Measurements from ENCODE around the gene PACSIN1. TPM values are rescaled to one million over a fixed set of nuclear protein-coding genes. Genes with fewer than 3 reads are reported as not detected.

The PACSIN1 gene
- polyA plus RNA-seq, 1 donor (not counting 4 experiments of a cell fraction or from before 2014, with no cell fraction given), result not detected

GRCh38 chr6:34514112-34514511, 48.2 kb downstream of the PACSIN1 start:
- no peak overlapping the region for H3K9ac ChIP-seq (ENCODE audit: control insufficient read depth, extremely low read depth, insufficient read depth, low read length)
- no peak overlapping the region for H3K4me2 ChIP-seq (ENCODE audit: control insufficient read depth, extremely low read depth, insufficient read depth, low read depth, low read length)
- H3K4me1 ChIP-seq (ENCODE audit: control insufficient read depth, extremely low read depth, insufficient read depth, low read length), result no peaks in the 10 kb centered on the region
- no peak overlapping the region for H3K4me3 ChIP-seq (ENCODE audit: control insufficient read depth in 2 of 3, extremely low read depth in 1 of 3, insufficient read depth in 2 of 3, low read depth in 1 of 3, low read length in 3 of 3)
- H3K27ac ChIP-seq (ENCODE audit: control insufficient read depth, insufficient read depth, low read length), result no peak overlapping the region
- DNase-seq (ENCODE audit: low read depth, low spot score), result no peak
- FAIRE-seq, result no peak
- H3K9me3 ChIP-seq (ENCODE audit: control insufficient read depth, low read depth, low read length), result no peaks in the 10 kb centered on the region
- H3K9me1 ChIP-seq (ENCODE audit: control insufficient read depth, extremely low read depth, insufficient read depth, low read length), result no peaks in the 10 kb centered on the region
- TF ChIP-seq EZH2 (IDR thresholded peaks at IDR 0.05; ENCODE audit: low read length), result no peak
- no peak for TF ChIP-seq CTCF (optimal IDR thresholded peaks at IDR 0.05 in 1 of 3, IDR thresholded peaks at IDR 0.05 in 1 of 3, conservative IDR thresholded peaks at IDR 0.05 in 1 of 3; ENCODE audit: extremely low read depth in 1 of 3, insufficient read depth in 2 of 3, low read length in 3 of 3)
- no peaks in the 10 kb centered on the region for H3K36me3 ChIP-seq (ENCODE audit: control insufficient read depth in 2 of 2, extremely low read depth in 1 of 2, insufficient read depth in 2 of 2, low read length in 2 of 2)
- H4K20me1 ChIP-seq (ENCODE audit: control insufficient read depth, extremely low read depth, insufficient read depth, low read length), result no peaks in the 10 kb centered on the region
- no peaks in the 10 kb centered on the region for H3K79me2 ChIP-seq (ENCODE audit: control insufficient read depth, insufficient read depth, low read length)
- dilution Hi-C loops (cut with MboI; ENCODE audit: extremely low pct_ligation_motif_present, low sequenced_read_pairs), result no loop called here
- no peak overlapping the region for H2AFZ ChIP-seq (ENCODE audit: control insufficient read depth, low read length)
- peaks cover 30% of the 10 kb centered on the region for H3K27me3 ChIP-seq (ENCODE audit: control insufficient read depth, extremely low read depth, insufficient read depth, low read length)

GRCh38 chr6:34514593-34515472, 49.0 kb downstream of the PACSIN1 start:
- Histone ChIP-seq H4K20me1 (ENCODE audit: control insufficient read depth, extremely low read depth, insufficient read depth, low read length) (no peaks in the 10 kb centered on the region), H3K4me2 (ENCODE audit: control insufficient read depth, extremely low read depth, insufficient read depth, low read depth, low read length) (no peak overlapping the region), H3K27ac (ENCODE audit: control insufficient read depth, insufficient read depth, low read length) (no peak overlapping the region), H3K9me3 (ENCODE audit: control insufficient read depth, low read depth, low read length) (no peaks in the 10 kb centered on the region), H3K9ac (ENCODE audit: control insufficient read depth, extremely low read depth, insufficient read depth, low read length) (no peak overlapping the region), H3K9me1 (ENCODE audit: control insufficient read depth, extremely low read depth, insufficient read depth, low read length) (no peaks in the 10 kb centered on the region), H3K36me3 (ENCODE audit: control insufficient read depth in 2 of 2, extremely low read depth in 1 of 2, insufficient read depth in 2 of 2, low read length in 2 of 2) (no peaks in the 10 kb centered on the region), H3K4me3 (ENCODE audit: control insufficient read depth in 2 of 3, extremely low read depth in 1 of 3, insufficient read depth in 2 of 3, low read depth in 1 of 3, low read length in 3 of 3) (no peak overlapping the region), H3K4me1 (ENCODE audit: control insufficient read depth, extremely low read depth, insufficient read depth, low read length) (no peaks in the 10 kb centered on the region), H3K79me2 (ENCODE audit: control insufficient read depth, insufficient read depth, low read length) (no peaks in the 10 kb centered on the region), H3K27me3 (ENCODE audit: control insufficient read depth, extremely low read depth, insufficient read depth, low read length) (peaks cover 30% of the 10 kb centered on the region), H2AFZ (ENCODE audit: control insufficient read depth, low read length) (no peak overlapping the region)
- TF ChIP-seq EZH2 (IDR thresholded peaks at IDR 0.05; ENCODE audit: low read length), result no peak
- no peak for TF ChIP-seq CTCF (optimal IDR thresholded peaks at IDR 0.05 in 1 of 3, IDR thresholded peaks at IDR 0.05 in 1 of 3, conservative IDR thresholded peaks at IDR 0.05 in 1 of 3; ENCODE audit: extremely low read depth in 1 of 3, insufficient read depth in 2 of 3, low read length in 3 of 3)
- FAIRE-seq (no peak), DNase-seq (ENCODE audit: low read depth, low spot score) (no peak)
- dilution Hi-C loops (cut with MboI; ENCODE audit: extremely low pct_ligation_motif_present, low sequenced_read_pairs), result no loop called here

Data from keratinocyte (primary cell).